DMS114 treated with DMSO at 0.1 percent for 48 hours (cell line): ENCODE data around the gene ACVR2B.

Experiments
- DNase-seq: peaks from one replicate; lab custom pipeline; 2025; ENCODE audit not compliant: unreplicated experiment; lab: John Stamatoyannopoulos, UW

ACVR2B gene

GRCh38 chr3:38457111-38458003, 3.7 kb downstream of the ACVR2B start:
- no peak for DNase-seq

GRCh38 chr3:38458796-38459498, 5.3 kb downstream of the ACVR2B start:
- DNase-seq = no peak

- DNase-seq = no peak
These were observed 5.9 kb downstream of the ACVR2B start for GRCh38 chr3:38459499-38460048.

GRCh38 chr3:38460377-38461270, 6.9 kb downstream of the ACVR2B start:
- DNase-seq = no peak

GRCh38 chr3:38465588-38466154, 12.0 kb downstream of the ACVR2B start:
- no peak for DNase-seq

GRCh38 chr3:38468765-38469164, 15.1 kb downstream of the ACVR2B start:
- no peak for DNase-seq

GRCh38 chr3:38469852-38470251, 16.2 kb downstream of the ACVR2B start:
- DNase-seq = no peak

GRCh38 chr3:38471260-38471857, 17.7 kb downstream of the ACVR2B start:
- DNase-seq = no peak

- DNase-seq = no peak
These were observed 18.7 kb downstream of the ACVR2B start for GRCh38 chr3:38472342-38472741.

- no peak for DNase-seq
These were observed 19.5 kb downstream of the ACVR2B start for GRCh38 chr3:38473229-38473628.

GRCh38 chr3:38474928-38475605, 21.4 kb downstream of the ACVR2B start:
- no peak for DNase-seq

- no peak for DNase-seq
These were observed 22.0 kb downstream of the ACVR2B start for GRCh38 chr3:38475716-38476115.

GRCh38 chr3:38476157-38476756, 22.6 kb downstream of the ACVR2B start:
- DNase-seq = no peak

GRCh38 chr3:38477057-38477820, 23.5 kb downstream of the ACVR2B start:
- DNase-seq = no peak

- DNase-seq = no peak
These were observed 24.3 kb downstream of the ACVR2B start for GRCh38 chr3:38477839-38478450.

GRCh38 chr3:38478901-38479300, 25.2 kb downstream of the ACVR2B start:
- DNase-seq = no peak

- DNase-seq = peak; percentile 46
These were observed 25.9 kb downstream of the ACVR2B start for GRCh38 chr3:38479431-38480092.

GRCh38 chr3:38480093-38480445, 26.4 kb downstream of the ACVR2B start:
- DNase-seq = no peak
